ENCODE data around the gene TANC1.

The TANC1 gene

GRCh38 chr2:158996378-158996993 is 28.0 kb downstream of the TANC1 start:
- no peak for DNase-seq

- no peak for DNase-seq
Measured at GRCh38 chr2:158997037-158997790, 28.8 kb downstream of the TANC1 start.

- no peak for DNase-seq
Measured at GRCh38 chr2:158998551-158999248, 30.3 kb downstream of the TANC1 start.

- no peak for DNase-seq
Measured at GRCh38 chr2:158999458-158999857, 31.0 kb downstream of the TANC1 start.

- DNase-seq: no peak
Measured at GRCh38 chr2:159000072-159000471, 31.6 kb downstream of the TANC1 start.

GRCh38 chr2:159002462-159003111 is 34.1 kb downstream of the TANC1 start:
- DNase-seq: no peak

GRCh38 chr2:159003555-159003954 is 35.1 kb downstream of the TANC1 start:
- no peak for DNase-seq

- no peak for DNase-seq
Measured at GRCh38 chr2:159004849-159005248, 36.4 kb downstream of the TANC1 start.

GRCh38 chr2:159009940-159010339 is 41.5 kb downstream of the TANC1 start:
- DNase-seq: no peak

GRCh38 chr2:159010340-159010739 is 41.9 kb downstream of the TANC1 start:
- DNase-seq: no peak

- no peak for DNase-seq
Measured at GRCh38 chr2:159010963-159011362, 42.5 kb downstream of the TANC1 start.

- no peak for DNase-seq
Measured at GRCh38 chr2:159012142-159012541, 43.7 kb downstream of the TANC1 start.

GRCh38 chr2:159013103-159013502 is 44.7 kb downstream of the TANC1 start:
- DNase-seq: no peak

GRCh38 chr2:159015174-159015573 is 46.7 kb downstream of the TANC1 start:
- DNase-seq: no peak

GRCh38 chr2:159015823-159016222 is 47.4 kb downstream of the TANC1 start:
- no peak for DNase-seq

GRCh38 chr2:159017837-159018236 is 49.4 kb downstream of the TANC1 start:
- DNase-seq: no peak

- DNase-seq: no peak
Measured at GRCh38 chr2:159019021-159019420, 50.6 kb downstream of the TANC1 start.

- no peak for DNase-seq
Measured at GRCh38 chr2:159022019-159022418, 53.6 kb downstream of the TANC1 start.

- no peak for DNase-seq
Measured at GRCh38 chr2:159026170-159026569, 57.7 kb downstream of the TANC1 start.

- DNase-seq: no peak
Measured at GRCh38 chr2:159028776-159029175, 60.3 kb downstream of the TANC1 start.

- DNase-seq: no peak
Measured at GRCh38 chr2:159029936-159030335, 61.5 kb downstream of the TANC1 start.

GRCh38 chr2:159030674-159031380 is 62.4 kb downstream of the TANC1 start:
- no peak for DNase-seq

- no peak for DNase-seq
Measured at GRCh38 chr2:159032146-159032545, 63.7 kb downstream of the TANC1 start.
